H1 (cell line): ENCODE results near the gene LYPD4. TPM values are rescaled to one million over a fixed set of nuclear protein-coding genes. Genes with fewer than 3 reads are reported as not detected.

Source experiments
- CTCF ChIA-PET: fragments of 300-600 bp; sonication (Branson Sonifier 250); formaldehyde crosslinking; loops from one replicate; lab custom pipeline; 2021; ENCODE audit not compliant: partially characterized antibody; lab: Charles Lee
- POLR2A ChIA-PET: fragments of 300-600 bp; sonication (Branson Sonifier 250); formaldehyde crosslinking; loops from one replicate; lab custom pipeline; 2021; ENCODE audit warnings: inconsistent platforms; ENCODE audit not compliant: partially characterized antibody; lab: Charles Lee
- DNase-seq, 2 experiments: peaks; one replicate each; pipeline versions ENCODE4 v3.0.0 to v3.0.0-alpha.2; 2010 to 2022; ENCODE audit warnings: low spot score in 2 of 2, low read depth in 1 of 2, mixed read lengths in 1 of 2
- FAIRE-seq: peaks from 2 replicates; lab custom pipeline; 2011; peaks lifted over from hg19 to GRCh38; lab: Jason Lieb, UNC
- H2AFZ ChIP-seq: 2 replicates; pipeline ENCODE4 v1.8.1; 2012; ENCODE audit warnings: low read length, inconsistent platforms
- H2AK5ac ChIP-seq: 2 replicates; pipeline ENCODE4 v1.6.1; 2013; ENCODE audit warnings: low read depth, low read length
- H2BK120ac ChIP-seq: replicated peaks from 2 replicates; pipeline ENCODE3; 2013; ENCODE audit warnings: low read depth, low read length, inconsistent platforms
- H2BK12ac ChIP-seq: 2 replicates; pipeline ENCODE4 v1.6.1; 2013; ENCODE audit warnings: low read depth, low read length
- H2BK15ac ChIP-seq: 2 replicates; pipeline ENCODE4 v1.6.1; 2013; ENCODE audit warnings: low read length
- H2BK20ac ChIP-seq: 2 replicates; pipeline ENCODE4 v1.6.1; 2013; ENCODE audit warnings: low read length
- H2BK5ac ChIP-seq: 2 replicates; pipeline ENCODE4 v1.6.1; 2013; ENCODE audit warnings: low read depth, low read length
- H3K14ac ChIP-seq: 2 replicates; pipeline ENCODE4 v1.6.1; 2013; ENCODE audit warnings: inconsistent platforms; ENCODE audit not compliant: insufficient read length
- H3K18ac ChIP-seq: 2 replicates; pipeline ENCODE4 v1.6.1; 2013; ENCODE audit warnings: low read length; ENCODE audit errors: extremely low read depth
- H3K23ac ChIP-seq: 2 replicates; pipeline ENCODE4 v1.6.1; 2013; ENCODE audit warnings: inconsistent platforms; ENCODE audit not compliant: insufficient read length
- H3K23me2 ChIP-seq: 2 replicates; pipeline ENCODE4 v1.6.1; 2013; ENCODE audit warnings: low read depth, low read length
- H3K27ac ChIP-seq: 2 replicates; pipeline ENCODE4 v1.6.1; 2011; ENCODE audit warnings: low read depth, low read length, inconsistent platforms
- H3K27me3 ChIP-seq, 4 experiments: replicated peaks in 1 of 4; 1 replicate in 1 of 4; 2 replicates in 3 of 4; pipeline versions ENCODE4 v1.6.1 to v1.8.1; 2011 to 2013; ENCODE audit warnings: low read length in 3 of 4, mild to moderate bottlenecking in 3 of 4, inconsistent platforms in 2 of 4, mixed read lengths in 2 of 4, moderate library complexity in 1 of 4; ENCODE audit not compliant: control insufficient read depth in 3 of 4, insufficient read depth in 3 of 4; ENCODE audit errors: extremely low read depth in 1 of 4
- H3K36me3 ChIP-seq, 4 experiments: 2 replicates each; pipeline versions ENCODE4 v1.6.1 to v1.8.1; 2011 to 2013; ENCODE audit warnings: mild to moderate bottlenecking in 4 of 4, low read length in 3 of 4, moderate library complexity in 2 of 4, control low read depth in 1 of 4, inconsistent platforms in 1 of 4; ENCODE audit not compliant: insufficient read depth in 4 of 4, control insufficient read depth in 2 of 4
- H3K4ac ChIP-seq: replicated peaks from 2 replicates; pipeline ENCODE3; 2013; ENCODE audit warnings: low read length, low read depth, mixed read lengths, inconsistent platforms; ENCODE audit not compliant: insufficient read length
- H3K4me1 ChIP-seq, 4 experiments: replicated peaks in 1 of 4; 1 replicate in 1 of 4; 2 replicates in 3 of 4; pipeline versions ENCODE4 v1.6.1 to v1.8.1; 2011 to 2013; ENCODE audit warnings: low read length in 3 of 4, inconsistent platforms in 2 of 4, mixed read lengths in 1 of 4; ENCODE audit not compliant: insufficient read depth in 4 of 4, control insufficient read depth in 3 of 4
- H3K4me2 ChIP-seq, 2 experiments: 2 replicates each; pipeline versions ENCODE4 v1.6.1 to v1.8.1; 2011 to 2013; ENCODE audit warnings: low read depth in 2 of 2, low read length in 2 of 2, control low read depth in 1 of 2, inconsistent platforms in 1 of 2, mild to moderate bottlenecking in 1 of 2; ENCODE audit not compliant: insufficient read depth in 1 of 2
- H3K4me3 ChIP-seq, 4 experiments: fragments of 200-600, 300-600 bp in 1 of 4; sonication (generic), shearing (Covaris generic), sonication (Bioruptor Twin) in 1 of 4; 2 replicates each; pipeline versions ENCODE4 v1.5.1 to v1.8.1; 2011 to 2016; ENCODE audit warnings: low read length in 4 of 4, low read depth in 3 of 4, control low read depth in 2 of 4, inconsistent platforms in 2 of 4, mild to moderate bottlenecking in 2 of 4, mixed read lengths in 1 of 4, moderate library complexity in 1 of 4; ENCODE audit not compliant: insufficient read depth in 2 of 4; ENCODE audit errors: extremely low read depth in 1 of 4
- H3K56ac ChIP-seq: replicated peaks from 2 replicates; pipeline ENCODE3; 2013; ENCODE audit warnings: low read depth, mild to moderate bottlenecking, mixed read lengths, low read length, inconsistent platforms; ENCODE audit not compliant: insufficient read length
- H3K79me1 ChIP-seq: 2 replicates; pipeline ENCODE4 v1.6.1; 2013; ENCODE audit warnings: low read depth, low read length, control low read depth
- H3K79me2 ChIP-seq, 2 experiments: 2 replicates each; pipeline versions ENCODE4 v1.6.1 to v1.8.1; 2012 to 2013; ENCODE audit warnings: low read length in 2 of 2, mild to moderate bottlenecking in 2 of 2, inconsistent platforms in 1 of 2; ENCODE audit not compliant: insufficient read depth in 2 of 2, control insufficient read depth in 1 of 2
- H3K9ac ChIP-seq, 4 experiments: replicated peaks in 1 of 4; 1 replicate in 1 of 4; 2 replicates in 3 of 4; pipeline versions ENCODE4 v1.6.1 to v1.8.1; 2011 to 2013; ENCODE audit warnings: low read depth in 3 of 4, low read length in 3 of 4, control low read depth in 2 of 4, mild to moderate bottlenecking in 2 of 4, moderate library complexity in 2 of 4, inconsistent platforms in 1 of 4; ENCODE audit errors: extremely low read depth in 1 of 4
- H3K9me3 ChIP-seq, 2 experiments: 2 replicates each; pipeline versions ENCODE4 v1.6.1 to v1.8.1; 2012 to 2013; ENCODE audit warnings: mild to moderate bottlenecking in 2 of 2, moderate library complexity in 2 of 2, control low read depth in 1 of 2, inconsistent platforms in 1 of 2, low read depth in 1 of 2, low read length in 1 of 2, mixed read lengths in 1 of 2; ENCODE audit not compliant: insufficient read depth in 2 of 2
- H4K20me1 ChIP-seq, 2 experiments: replicated peaks in 1 of 2; 2 replicates each; pipeline versions ENCODE3 to v1.8.1; 2011 to 2013; ENCODE audit warnings: inconsistent platforms in 2 of 2, low read length in 2 of 2, mild to moderate bottlenecking in 1 of 2; ENCODE audit not compliant: insufficient read depth in 2 of 2, control insufficient read depth in 1 of 2
- H4K5ac ChIP-seq: 2 replicates; pipeline ENCODE4 v1.6.1; 2013; ENCODE audit warnings: low read length, low read depth, mixed read lengths, inconsistent platforms; ENCODE audit not compliant: insufficient read length
- H4K8ac ChIP-seq: 2 replicates; pipeline ENCODE4 v1.8.0; 2013; ENCODE audit warnings: mild to moderate bottlenecking, moderate library complexity, low read length, inconsistent platforms; ENCODE audit not compliant: insufficient read depth; ENCODE audit errors: extremely low read depth
- H4K91ac ChIP-seq: replicated peaks from 2 replicates; pipeline ENCODE3; 2013; ENCODE audit warnings: low read length, mixed read lengths, inconsistent platforms; ENCODE audit not compliant: insufficient read length
- POLR2AphosphoS5 ChIP-seq: IDR thresholded peaks from 2 replicates; pipeline ENCODE4 v1.6.1; 2011; ENCODE audit warnings: low read depth, low read length
- SP1 ChIP-seq: IDR thresholded peaks from 2 replicates; pipeline ENCODE4 v1.6.1; 2011; ENCODE audit warnings: low read depth, low read length
- TEAD4 ChIP-seq: IDR thresholded peaks from 2 replicates; pipeline ENCODE4 v1.6.1; 2012; ENCODE audit warnings: low read depth, low read length, inconsistent platforms, mixed read lengths
- WGBS, 2 experiments: shearing (Covaris generic) in 1 of 2; methylation state at CpG; one replicate each; pipeline versions ENCODE4 v1.1.6 to v1.1.7; 2013 to 2015; ENCODE audit warnings: low lambda C conversion rate in 2 of 2, mixed read lengths in 2 of 2, inconsistent platforms in 1 of 2, low coverage in 1 of 2, missing lambda C conversion rate in 1 of 2; ENCODE audit not compliant: insufficient replicate concordance in 2 of 2, insufficient coverage in 1 of 2, insufficient read length in 1 of 2; ENCODE audit errors: extremely low coverage in 1 of 2, missing lambda C conversion rate in 1 of 2; 5-methylcytosine and 5-hydroxymethylcytosine counted together
- polyA plus RNA-seq, 7 experiments: library from polyadenylated mRNA; depleted of rRNA in 3 of 7; stranded (reverse) in 5 of 7; unstranded in 2 of 7; fragments of >200 nt in 5 of 7; fragments of 200-250 nt in 2 of 7; gene quantifications; 1 replicate in 5 of 7; 2 replicates in 1 of 7; 4 replicates in 1 of 7; pipeline versions ENCODE4 v1.2.1 to v1.2.3, GENCODE V29; 2011 to 2013; ENCODE audit warnings: missing spikeins in 2 of 7, mixed read lengths in 2 of 7
- total RNA-seq: library from RNA; stranded (reverse); fragmentation: NEBNext Ultra II Directional; extraction: Animal tissue kit (Norgen Biotek cat#: 25700); gene quantifications from 2 replicates; pipeline ENCODE4 v1.2.1, GENCODE V29; 2021

Gene LYPD4
- total and polyA plus RNA-seq, 2 of the 8 experiments (the other 6 are each of a cell fraction or from before 2014, with no cell fraction given) = 0.06 TPM; not detected in 1

- Histone ChIP-seq H3K14ac (no peak overlapping the region), H3K4me3 (no peak overlapping the region), H2BK15ac (no peak overlapping the region), H3K79me2 (peaks cover 0 to 3% of the 10 kb centered on the region in 2 experiments; a peak in 1 of 4 replicates), H2BK12ac (no peak overlapping the region), H3K27ac (no peak overlapping the region), H2AFZ (no peak overlapping the region), H3K27me3 (no peaks in the 10 kb centered on the region), H3K9me3 (no peaks in the 10 kb centered on the region), H3K4me1 (peaks cover 0 to 2% (median under 1%) of the 10 kb centered on the region in 4 experiments; a peak in 3 of 7 replicates), H2BK120ac (no peak overlapping the region), H4K8ac (no peak overlapping the region), H3K4me2 (no peak overlapping the region), H3K79me1 (peaks cover 2% of the 10 kb centered on the region), H2BK20ac (no peak overlapping the region), H3K18ac (no peak overlapping the region; the same call in 1 of the 2 replicates), H4K5ac (no peak overlapping the region), H3K56ac (no peak overlapping the region), H4K91ac (no peak overlapping the region), H3K23ac (no peak overlapping the region), H2BK5ac (no peak overlapping the region), H2AK5ac (no peak overlapping the region), H3K9ac (no peak overlapping the region), H3K4ac (no peak overlapping the region), H4K20me1 (peaks cover 22 to 25% of the 10 kb centered on the region in 2 experiments), H3K36me3 (peaks cover 18 to 41% (median 35%) of the 10 kb centered on the region in 4 experiments), H3K23me2 (no peaks in the 10 kb centered on the region)
- ChIA-PET CTCF (interaction anchor here (0.6 to 5.0 kb wide), 29 partner anchors 8 to 685 kb away, joined by 3 to 37 read pairs (median 5); partner anchors contain the start of genes ERFL, RABAC1 and RPS19), POLR2A (interaction anchor here (0.7 to 13.9 kb wide), 22 partner anchors 8 to 480 kb away, joined by 3 to 298 read pairs (median 8); partner anchors contain the start of genes ARHGEF1, ERFL, RABAC1 and RPS19)
- WGBS, 2 experiments = 45% methylated on average over 18 of the region's 18 CpGs; no CpG with 5 or more reads in 1 of the 2 experiments
- FAIRE-seq (peak; percentile 70), DNase-seq (peak; percentile 68 to 92)
- no peak for TF ChIP-seq SP1
- TF ChIP-seq POLR2AphosphoS5 = peak; percentile 86
- peak; percentile 19; the same call in 1 of the 2 replicates for TF ChIP-seq TEAD4
Observed at GRCh38 chr19:41872775-41873647, 28.5 kb upstream of the LYPD4 start.
